HTERT RPE-1 (cell line): Measurements from ENCODE around the gene GRP.

Source experiments
- in situ Hi-C: fragments of 300-500 bp; cut with MboI; formaldehyde crosslinking; loops from 4 replicates; pipeline ENCODE4 v1.14.3; 2020; ENCODE audit warnings: low sequenced_read_pairs

GRP gene

DNA sequence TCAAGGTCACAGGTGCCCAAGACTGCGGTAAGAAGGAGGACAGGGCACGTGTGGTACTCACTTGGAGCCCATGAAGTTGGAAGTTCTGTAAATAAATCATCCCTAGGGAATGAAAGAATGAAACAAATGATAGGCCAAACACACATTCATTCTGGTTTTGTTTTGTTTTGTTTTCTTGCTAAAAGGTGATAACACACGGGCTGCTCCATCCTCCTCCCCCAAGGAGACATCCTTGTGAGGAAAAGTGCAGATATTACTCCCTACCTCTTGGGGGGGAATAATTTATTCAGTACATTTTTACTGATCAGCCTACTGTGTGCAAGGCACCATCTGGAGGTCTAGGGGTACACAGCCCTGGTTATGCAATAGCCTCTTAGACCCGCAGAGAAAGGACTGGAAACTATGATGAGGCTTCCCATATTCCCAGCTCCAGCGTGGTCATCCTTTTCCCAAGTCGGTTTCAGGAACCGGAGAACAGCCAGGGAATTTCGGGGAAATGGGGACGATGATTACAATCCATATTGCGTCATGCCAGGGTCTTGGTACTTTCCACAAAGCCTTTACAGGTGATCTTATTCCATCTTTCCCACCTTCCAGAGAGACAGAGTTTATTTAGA, 47.0 kb downstream of the GRP start:
- in situ Hi-C loops = no loop called here

DNA sequence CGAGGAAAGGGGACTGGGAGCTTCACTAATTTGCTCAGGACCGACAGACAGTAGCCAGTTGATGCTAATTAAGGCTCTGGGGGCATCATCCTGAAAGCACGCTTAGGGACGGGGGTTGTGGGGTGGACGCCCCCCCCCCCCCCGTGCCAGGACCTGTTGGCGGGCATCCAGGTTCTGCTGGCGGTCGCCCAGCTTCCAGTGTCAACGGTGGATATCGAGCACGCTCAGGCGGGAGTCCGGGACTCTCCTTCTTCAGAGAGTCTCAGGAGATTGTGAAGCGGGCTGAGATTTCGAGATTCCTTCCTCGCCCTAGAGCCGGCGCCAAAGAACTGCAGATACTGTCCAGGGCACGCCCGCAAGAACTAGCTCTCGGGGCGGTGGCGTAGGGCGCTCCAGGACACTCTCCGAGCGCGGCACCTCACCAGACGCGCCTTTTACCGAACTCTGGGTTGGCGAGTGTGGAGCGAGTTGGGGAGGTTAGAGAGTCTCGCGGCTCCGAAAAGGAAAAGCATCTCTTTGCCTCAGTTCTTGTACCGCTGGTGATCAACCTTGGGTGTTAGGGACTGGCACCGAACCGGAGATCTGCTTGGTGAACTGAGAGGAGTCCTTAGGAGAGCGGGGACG, 47.7 kb downstream of the GRP start:
- in situ Hi-C loops = no loop called here

DNA sequence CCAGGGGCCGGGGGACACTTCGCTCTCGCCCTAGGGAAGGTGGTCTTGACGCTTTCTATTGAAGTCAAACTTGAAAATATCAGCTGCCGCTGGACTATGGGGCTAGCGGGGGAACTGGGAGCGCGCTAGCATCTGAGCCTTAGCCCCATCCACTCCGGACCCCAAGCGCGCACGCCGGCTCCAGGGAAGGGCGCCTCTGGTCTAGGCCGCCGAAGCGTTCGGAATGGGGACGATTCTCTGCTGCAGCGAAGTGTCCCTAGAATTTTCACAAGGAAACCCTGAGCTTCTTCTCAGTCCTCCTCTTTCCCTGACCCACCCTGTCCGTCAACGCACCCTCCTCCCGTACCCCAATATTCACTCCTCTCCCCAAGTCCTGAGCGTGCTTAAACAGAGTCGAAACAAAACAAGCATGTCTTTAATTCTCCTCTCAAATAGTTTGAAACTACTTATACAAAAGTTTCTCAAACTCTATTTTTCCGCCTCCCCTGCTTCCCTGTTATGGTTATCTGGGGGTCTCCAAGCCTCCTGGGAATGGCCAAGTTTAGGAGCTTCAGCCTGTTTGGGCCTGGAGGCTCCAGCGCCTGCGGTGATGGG, 48.3 kb downstream of the GRP start:
- in situ Hi-C loops = no loop called here

DNA sequence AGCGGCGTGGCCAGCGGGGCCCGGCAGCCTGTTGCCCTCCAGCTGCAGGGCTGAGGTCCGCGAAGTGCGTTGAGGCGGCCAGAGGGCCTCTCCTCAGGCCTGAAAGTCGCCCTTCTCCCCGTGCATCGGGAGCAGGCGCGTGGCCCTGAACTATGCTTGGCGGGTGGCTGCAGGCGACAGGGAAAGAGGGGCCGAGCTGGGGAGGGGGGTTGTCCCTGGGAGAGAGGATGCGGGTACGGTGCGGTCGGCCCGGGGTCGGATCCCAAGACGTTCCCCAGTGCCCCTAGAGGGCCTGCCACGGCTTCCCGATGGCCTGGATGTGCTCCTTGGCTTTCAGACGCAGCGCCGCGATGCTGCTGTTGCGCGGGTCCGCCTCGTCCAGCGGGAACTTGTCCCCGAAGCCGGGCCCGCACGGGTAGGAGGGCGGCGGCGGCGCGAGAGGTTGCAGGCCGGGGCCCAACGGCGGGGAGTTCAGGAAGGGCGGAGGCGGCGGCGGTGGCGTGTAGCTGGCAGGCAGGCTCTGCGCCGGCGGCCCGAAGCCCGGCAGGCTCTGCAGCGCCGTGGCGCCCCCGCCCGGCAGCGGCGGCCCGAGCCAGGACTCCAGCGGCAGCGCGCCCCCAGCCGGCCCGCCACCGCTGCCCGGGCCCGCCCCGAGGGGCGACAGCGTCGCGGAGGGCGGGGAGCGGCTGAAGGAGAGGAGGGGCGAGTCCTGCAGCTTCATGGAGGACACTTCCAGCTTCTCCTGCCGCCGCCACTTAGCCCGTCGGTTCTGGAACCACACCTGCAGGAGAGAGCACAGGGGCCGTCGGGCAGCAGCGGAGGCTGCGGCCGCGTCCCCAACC, 49.0 kb downstream of the GRP start:
- in situ Hi-C loops = no loop called here

DNA sequence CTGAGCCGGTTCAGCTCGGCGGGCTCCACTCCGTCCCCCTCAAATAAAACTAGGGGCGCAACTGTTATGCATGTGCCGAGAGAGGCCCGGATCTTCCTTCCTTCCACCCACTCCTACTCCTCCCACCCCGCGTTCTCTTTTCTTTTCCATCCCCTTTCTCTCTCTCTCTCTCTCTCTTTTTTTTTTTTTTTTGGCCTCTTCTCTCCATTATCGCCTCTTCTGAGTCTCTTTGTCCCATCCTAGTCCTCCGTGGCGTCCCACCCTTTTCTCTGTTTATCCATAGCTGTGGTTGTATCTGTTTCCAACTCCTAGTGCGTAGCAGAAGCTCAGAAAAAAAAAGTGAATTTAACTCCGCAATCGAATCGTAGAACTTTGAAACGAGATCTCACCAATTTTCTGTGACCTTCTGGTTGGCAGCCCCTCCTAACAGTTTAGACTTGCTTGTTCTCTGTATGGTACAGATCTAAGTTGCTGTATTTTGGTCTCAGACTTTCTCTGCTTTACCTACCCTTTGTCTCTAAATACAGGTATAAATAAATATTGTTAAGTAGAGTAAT, 49.7 kb downstream of the GRP start:
- in situ Hi-C loops = no loop called here

DNA sequence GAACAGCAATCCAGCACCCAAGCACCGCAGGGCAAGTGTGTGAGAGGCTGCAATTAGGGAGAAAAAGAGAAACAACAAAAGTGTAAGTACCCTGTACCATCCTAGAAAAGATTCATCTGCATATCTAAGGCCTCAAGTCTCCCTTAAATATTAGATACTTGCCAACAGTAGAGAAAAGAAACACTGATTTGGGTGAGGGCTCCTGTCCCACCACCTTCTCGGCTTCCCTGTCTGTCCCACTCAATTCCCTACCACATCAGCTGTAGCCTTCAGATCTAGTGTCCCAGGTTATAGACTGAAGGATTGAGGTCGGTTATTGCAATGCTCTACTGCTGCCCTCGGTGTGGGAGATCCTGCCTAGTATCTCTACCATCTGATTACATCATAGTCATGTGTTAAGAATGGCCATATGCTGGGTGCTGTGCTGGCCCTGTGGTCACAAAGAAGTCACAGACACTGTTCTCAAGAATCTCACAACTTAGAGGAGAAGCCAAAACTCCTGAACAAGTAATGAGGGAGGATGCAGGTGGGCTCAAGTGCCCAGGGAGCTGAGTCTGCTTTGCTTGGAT, 50.8 kb downstream of the GRP start:
- in situ Hi-C loops = no loop called here

DNA sequence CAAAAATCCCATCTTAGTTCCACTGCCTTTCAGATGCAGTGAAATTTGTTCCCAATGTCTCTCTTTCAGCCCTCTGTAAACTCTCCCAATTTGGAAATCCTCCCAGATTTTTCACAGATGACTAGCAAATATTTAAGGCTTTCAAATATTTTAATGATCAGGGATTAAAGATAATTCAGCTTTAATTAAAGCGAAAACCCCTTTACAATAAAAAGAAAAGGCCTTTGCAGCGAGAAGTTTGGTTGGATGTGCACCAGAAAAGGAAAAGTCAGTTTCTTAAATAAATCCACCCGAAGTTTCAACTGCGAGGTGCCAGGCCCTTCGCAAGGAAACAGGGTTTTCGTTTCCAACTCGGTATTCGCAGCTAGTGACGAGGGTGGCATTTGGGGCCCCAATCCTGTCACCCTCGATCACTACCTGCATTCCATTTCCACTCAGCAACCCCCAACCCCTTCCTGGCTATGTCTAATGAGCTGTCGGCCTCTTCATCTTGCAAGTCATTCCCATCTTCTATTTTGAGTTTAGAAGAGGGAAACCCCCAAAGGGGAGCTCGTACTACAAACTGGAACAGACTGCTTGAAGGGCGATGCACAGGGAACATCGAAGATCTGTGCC, 51.8 kb downstream of the GRP start:
- in situ Hi-C loops = no loop called here

DNA sequence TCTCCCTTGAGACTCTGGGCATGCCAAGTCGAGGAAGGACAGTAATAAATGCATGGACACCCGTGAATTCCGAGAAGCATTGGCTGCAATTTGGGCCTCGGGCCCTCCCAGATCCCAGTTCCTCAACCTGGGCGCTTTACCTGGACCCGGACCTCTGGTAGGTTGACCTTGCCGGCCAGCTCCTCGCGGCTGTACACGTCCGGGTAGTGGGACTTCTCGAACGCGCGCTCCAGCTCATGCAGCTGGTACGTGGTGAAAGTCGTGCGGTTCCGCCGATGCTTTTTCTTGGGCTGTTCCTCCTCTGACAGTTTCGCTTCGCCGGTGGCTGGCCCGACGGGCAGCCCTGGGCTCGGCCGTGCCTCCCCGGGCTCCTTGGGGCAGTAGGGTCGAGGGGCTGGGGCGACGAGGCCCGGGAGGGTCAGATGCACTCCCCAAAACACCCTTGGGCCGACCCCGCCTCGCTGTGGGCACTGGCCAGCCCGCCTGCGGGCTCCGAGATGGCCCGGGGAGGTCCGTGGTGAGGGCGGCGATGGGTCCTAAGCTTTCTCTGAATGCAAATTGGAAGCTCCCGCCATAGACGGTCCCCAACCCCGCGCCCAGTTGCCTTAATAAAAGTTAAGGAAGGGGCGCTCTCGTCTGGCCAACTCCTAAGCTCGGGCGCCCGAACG, 52.4 kb downstream of the GRP start:
- in situ Hi-C loops = no loop called here

DNA sequence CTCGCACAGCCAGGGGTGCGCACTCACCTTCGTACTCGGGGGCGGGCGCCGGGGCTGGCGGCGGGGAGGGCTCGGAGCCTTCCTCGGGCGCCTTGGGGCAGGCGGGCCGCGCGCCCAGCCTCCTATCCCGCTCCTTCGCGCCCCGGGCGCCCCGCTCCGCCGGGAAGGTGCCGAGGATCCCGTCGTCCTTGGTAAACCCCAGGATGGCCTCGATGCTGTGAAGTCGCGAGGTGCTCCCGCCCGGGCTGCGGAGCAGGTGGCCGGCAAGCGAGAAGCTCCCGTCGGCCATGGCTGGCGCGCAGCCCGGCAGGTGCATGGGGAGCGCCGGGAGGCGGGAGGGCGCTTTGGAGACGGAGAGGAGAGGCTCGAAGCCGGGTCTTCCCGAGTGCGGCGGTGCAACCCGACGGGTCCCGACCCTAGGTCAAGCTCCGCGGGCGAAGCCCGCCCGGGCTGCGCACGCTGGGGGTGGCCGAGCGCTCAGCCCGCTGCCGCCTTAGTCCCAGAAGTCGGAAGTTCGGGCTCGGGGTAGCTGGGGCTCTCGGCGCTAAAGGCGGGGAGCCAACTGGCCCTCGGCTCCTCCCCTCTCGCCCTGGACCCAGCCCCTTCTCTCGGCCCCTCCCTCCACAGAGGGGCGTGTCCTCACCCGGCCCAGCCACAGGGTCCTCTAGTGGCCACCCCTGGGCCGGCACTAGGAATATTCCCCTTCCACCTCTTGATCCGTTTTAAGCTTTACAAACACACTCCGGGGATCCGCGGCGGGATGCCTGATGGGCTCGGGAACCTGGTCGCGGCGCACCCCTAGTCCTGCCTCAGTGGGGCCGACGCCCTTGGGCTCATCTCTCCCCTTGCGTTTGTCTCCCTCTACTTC, 53.2 kb downstream of the GRP start, which contains the start of gene RAX:
RAX (minus strand) TSS at position 564 of the 868 bp plus-strand sequence; CDS start at position 316, 248 bp downstream.
- in situ Hi-C loops = no loop called here

DNA sequence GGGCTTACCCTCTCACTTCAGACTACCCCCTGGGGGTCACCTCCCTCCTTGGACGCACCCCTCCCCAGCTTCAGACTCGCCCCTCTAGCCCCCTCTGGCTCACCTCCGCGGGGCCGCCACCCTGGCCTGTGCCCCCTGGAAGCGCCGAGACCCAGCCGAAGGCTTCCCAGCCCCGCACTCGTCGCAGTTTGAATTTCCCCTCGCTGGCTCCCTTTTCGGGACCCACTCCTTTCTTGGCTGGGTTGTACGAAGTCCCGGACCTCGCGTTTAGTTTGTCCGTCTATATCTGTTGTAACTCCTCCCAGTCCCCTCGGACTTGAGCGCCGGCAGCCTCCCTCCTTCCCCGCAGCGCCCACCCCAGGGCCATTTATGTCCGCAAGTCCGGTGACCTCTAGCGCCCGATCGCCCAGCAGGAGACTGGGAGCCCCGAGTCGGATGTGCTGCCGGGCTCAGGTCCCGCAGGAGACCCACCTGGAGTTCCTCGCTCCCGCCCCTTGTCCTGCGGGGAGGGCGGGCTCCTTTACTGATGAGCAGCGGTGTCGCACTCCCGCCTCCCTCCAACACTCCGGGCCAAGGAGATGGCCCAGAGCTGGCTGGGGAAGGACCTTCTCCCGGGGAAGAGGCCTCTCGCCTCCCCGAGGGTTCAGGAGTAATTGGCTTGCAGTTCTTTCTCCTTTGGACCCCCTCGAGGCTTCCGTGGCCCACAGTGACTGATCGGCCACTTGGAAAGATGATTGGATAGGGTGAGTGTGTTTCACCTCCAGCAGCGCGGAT, 54.0 kb downstream of the GRP start:
- in situ Hi-C loops = no loop called here

DNA sequence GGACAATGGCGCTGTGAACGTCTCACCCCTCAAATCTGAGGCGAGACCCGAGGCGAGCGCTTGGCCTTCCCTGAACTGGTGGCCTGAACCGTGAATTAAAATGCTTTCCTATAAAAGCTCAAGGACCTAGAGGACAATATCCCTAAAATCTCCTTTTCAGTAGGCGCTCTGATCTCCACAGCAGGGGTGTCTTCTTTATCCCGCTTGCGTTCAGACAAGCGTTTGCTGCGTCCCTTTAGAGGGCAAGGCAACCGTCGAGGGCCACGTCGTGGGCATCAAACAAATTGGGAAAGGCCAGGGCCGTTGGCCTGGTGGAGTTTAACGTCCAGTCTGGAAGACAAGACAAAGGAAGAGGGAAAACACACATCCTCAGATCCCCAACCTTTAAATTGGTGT, 54.6 kb downstream of the GRP start:
- in situ Hi-C loops = no loop called here

DNA sequence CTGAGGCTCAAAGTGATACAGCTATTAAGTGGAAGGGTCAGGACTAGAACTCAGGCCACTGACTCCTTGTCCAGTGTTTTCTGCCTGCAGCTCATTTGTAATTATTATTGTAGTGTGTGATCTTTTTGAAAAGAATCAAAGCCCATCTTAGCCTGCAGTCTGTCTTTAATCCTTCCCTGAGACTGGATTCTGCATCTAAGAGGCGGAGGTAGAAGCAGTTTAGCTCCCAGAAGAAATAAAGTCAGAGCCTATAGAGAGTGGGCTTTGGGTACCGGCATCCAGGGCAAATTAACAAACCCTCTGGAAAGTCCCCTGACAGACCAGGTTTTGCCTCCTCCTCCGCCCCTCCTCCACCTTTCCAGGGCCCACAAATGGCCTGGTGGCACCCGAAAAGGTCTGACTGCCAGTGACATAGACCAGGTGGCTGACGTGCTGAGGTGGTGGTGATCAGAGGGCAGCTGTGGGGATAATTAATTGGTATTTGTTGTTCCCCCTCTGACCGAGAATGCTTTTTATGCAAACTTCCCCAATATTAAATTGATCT, 55.5 kb downstream of the GRP start:
- in situ Hi-C loops = no loop called here

DNA sequence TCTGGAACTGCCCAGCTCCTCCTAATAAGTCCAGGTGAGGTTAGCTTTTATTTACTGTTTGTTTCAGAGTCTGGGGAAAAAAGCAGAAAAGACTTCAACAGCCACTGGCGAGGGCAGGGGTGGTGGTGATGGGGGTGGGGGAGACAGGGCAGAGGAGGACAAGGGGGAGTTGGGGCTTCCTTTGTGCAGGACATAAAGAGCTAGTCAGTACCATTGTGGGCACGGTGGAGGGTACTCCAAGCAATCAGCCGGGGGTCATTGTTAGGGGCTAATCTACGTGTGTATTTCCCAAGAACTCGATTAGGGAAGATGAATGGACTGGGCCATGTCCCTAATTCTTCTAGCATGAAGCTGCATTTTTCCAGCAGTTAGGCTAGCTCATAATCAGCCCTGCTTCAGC, 56.1 kb downstream of the GRP start:
- in situ Hi-C loops = no loop called here

DNA sequence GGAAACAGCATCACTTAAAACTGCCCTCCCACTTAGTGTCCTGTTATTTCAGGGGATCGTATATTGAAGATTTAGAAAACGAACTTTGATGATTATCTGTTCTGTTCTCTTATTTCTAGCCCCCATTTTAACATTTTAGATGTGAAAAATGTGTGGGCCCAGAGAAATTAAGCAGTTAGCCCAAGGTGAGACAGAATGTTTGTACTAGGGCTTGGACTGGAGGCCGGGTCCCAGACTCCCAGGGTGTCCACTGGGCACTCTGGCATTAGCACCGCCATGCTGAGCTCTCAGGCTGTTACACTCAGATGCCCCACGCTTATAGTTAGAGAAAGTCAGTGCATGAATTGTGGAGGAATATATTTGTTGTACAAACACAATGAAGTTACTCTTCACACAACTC, 58.8 kb downstream of the GRP start:
- in situ Hi-C loops = no loop called here

DNA sequence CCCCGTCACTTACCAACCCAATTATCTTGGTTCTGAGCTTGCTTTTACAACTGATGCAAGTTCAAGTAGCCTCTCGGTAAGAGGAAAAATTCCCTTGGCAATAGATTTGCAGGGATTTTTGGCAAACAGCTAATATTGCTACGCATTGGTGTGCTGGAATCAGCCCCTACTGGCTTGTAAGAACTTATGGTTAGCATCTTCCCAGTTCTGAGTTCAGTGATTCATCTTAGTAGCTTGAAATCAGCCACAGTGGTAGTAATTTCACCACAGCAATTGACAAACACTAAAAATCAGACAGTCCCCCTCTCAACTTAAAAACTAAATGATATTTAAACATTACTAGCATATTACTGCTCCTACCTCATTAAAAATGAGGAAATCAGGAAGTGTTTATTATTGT, 59.2 kb downstream of the GRP start:
- in situ Hi-C loops = no loop called here

DNA sequence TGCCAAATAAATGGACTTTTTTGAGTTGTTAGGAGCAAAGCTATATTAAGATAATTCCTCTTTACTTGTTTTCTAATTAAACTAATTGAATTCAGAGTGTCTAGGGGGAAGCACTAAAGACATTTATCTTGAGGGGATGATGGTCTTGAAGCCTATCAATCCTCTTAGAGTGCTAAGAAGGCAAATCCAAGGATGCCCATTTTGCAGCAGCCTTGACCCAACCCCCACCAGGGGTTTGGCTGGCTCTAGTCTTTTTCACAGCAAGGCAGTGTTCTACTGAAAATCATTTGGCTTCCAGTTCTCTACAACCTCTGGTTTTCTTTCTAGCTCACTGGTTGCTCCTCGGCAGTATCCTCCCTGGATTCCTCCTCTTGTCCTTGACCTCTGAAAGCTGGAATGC, 59.8 kb downstream of the GRP start:
- in situ Hi-C loops = no loop called here
